ENCODE data around the gene USB1. TPM values are rescaled to one million over a fixed set of nuclear protein-coding genes. Genes with fewer than 3 reads are reported as not detected.

The USB1 gene
- total RNA-seq, 3 donors from 2014 or later: 14.5 to 37.0 (median 26.4) TPM

GRCh38 chr16:57982385-57982784 is 18.8 kb upstream of the USB1 start:
- TF ChIP-seq POLR2AphosphoS5 (IDR thresholded peaks at IDR 0.05) (no peak), POLR2A (IDR thresholded peaks at IDR 0.05) (no peak), CTCF (IDR thresholded peaks at IDR 0.05) (no peak)
- Histone ChIP-seq H3K4me1 (peaks cover 0 to 4% of the 10 kb centered on the region in 2 donors), H3K4me3 (no peak overlapping the region), H3K9me3 (no peaks in the 10 kb centered on the region), H3K36me3 (no peaks in the 10 kb centered on the region), H3K27ac (no peak overlapping the region), H3K27me3 (no peaks in the 10 kb centered on the region)
- DNase-seq (ENCODE audit: low spot score in 2 of 2): no peak
- intact Hi-C loops (cut with DNase I; ENCODE audit: low total_unique reads): no loop called here

GRCh38 chr16:57984443-57985203 is 16.6 kb upstream of the USB1 start:
- peaks cover 0 to 4% of the 10 kb centered on the region in 2 donors for H3K4me1 ChIP-seq
- intact Hi-C loops (cut with DNase I; ENCODE audit: low total_unique reads): no loop called here
- peak overlapping the region; percentile 76 to 82 for H3K27ac ChIP-seq
- H3K27me3 ChIP-seq: no peaks in the 10 kb centered on the region
- DNase-seq (ENCODE audit: low spot score in 2 of 2): peak; percentile 69 to 75
- H3K36me3 ChIP-seq: no peaks in the 10 kb centered on the region
- no peaks in the 10 kb centered on the region for H3K9me3 ChIP-seq
- H3K4me3 ChIP-seq: peak overlapping the region; percentile 39 to 75 (median 64)
- TF ChIP-seq POLR2A (IDR thresholded peaks at IDR 0.05) (no peak), CTCF (IDR thresholded peaks at IDR 0.05) (no peak)

- Histone ChIP-seq H3K36me3 (no peaks in the 10 kb centered on the region), H3K27ac (peak overlapping the region; percentile 76 to 82), H3K4me1 (peaks cover 0 to 4% of the 10 kb centered on the region in 2 donors), H3K9me3 (no peaks in the 10 kb centered on the region), H3K27me3 (no peaks in the 10 kb centered on the region), H3K4me3 (peak overlapping the region; percentile 39 to 75 (median 64))
- TF ChIP-seq POLR2A (IDR thresholded peaks at IDR 0.05) (no peak), POLR2AphosphoS5 (IDR thresholded peaks at IDR 0.05) (no peak), CTCF (IDR thresholded peaks at IDR 0.05) (no peak)
- no peak for DNase-seq (ENCODE audit: low spot score in 2 of 2)
- intact Hi-C loops (cut with DNase I; ENCODE audit: low total_unique reads): no loop called here
These were observed 15.7 kb upstream of the USB1 start for GRCh38 chr16:57985204-57986181.

GRCh38 chr16:57986196-57986595 is 15.0 kb upstream of the USB1 start:
- H3K27me3 ChIP-seq: no peaks in the 10 kb centered on the region
- no peak overlapping the region for H3K27ac ChIP-seq
- H3K4me3 ChIP-seq: peak overlapping the region in 1 of 3 donors; percentile 75
- intact Hi-C loops (cut with DNase I; ENCODE audit: low total_unique reads): no loop called here
- TF ChIP-seq POLR2A (IDR thresholded peaks at IDR 0.05): no peak
- TF ChIP-seq CTCF (IDR thresholded peaks at IDR 0.05): no peak
- no peak for TF ChIP-seq POLR2AphosphoS5 (IDR thresholded peaks at IDR 0.05)
- no peaks in the 10 kb centered on the region for H3K36me3 ChIP-seq
- DNase-seq (ENCODE audit: low spot score in 2 of 2): no peak
- H3K4me1 ChIP-seq: peaks cover 0 to 4% of the 10 kb centered on the region in 2 donors
- H3K9me3 ChIP-seq: no peaks in the 10 kb centered on the region

All from breast epithelium (tissue), 4 donors.